ENCODE measurements around the gene CDH26. TPM values are rescaled to one million over a fixed set of nuclear protein-coding genes. Genes with fewer than 3 reads are reported as not detected.
"Not testable (repeated sequence)": the region's sequence is repeated elsewhere in the genome, so short reads cannot be mapped to it uniquely, and the experiment has no call there.

Gene CDH26
- polyA plus RNA-seq, 2 donors, result 2.6 to 3.8 TPM

GRCh38 chr20:60036346-60036745, 78.1 kb downstream of the CDH26 start:
- Histone ChIP-seq H3K4me1 (ENCODE audit: control insufficient read depth in 2 of 2, insufficient read depth in 2 of 2, low read length in 1 of 2) (peaks cover 0 to 2% of the 10 kb centered on the region in 2 donors), H3K36me3 (ENCODE audit: control insufficient read depth in 2 of 2, insufficient read depth in 2 of 2, low read length in 1 of 2) (no peaks in the 10 kb centered on the region)
- 92 to 93% methylated on average over 4 of the region's 4 CpGs for WGBS, 2 donors

GRCh38 chr20:60036746-60037499, 78.7 kb downstream of the CDH26 start:
- no peak overlapping the region for H3K4me3 ChIP-seq (ENCODE audit: low read depth in 1 of 2, low read length in 2 of 2)
- no peak overlapping the region for H3K27ac ChIP-seq (ENCODE audit: low read depth in 2 of 2, low read length in 1 of 2)
- peaks cover 0 to 2% of the 10 kb centered on the region in 2 donors for H3K4me1 ChIP-seq (ENCODE audit: control insufficient read depth in 2 of 2, insufficient read depth in 2 of 2, low read length in 1 of 2)
- H3K27me3 ChIP-seq (ENCODE audit: control insufficient read depth in 1 of 2, insufficient read depth in 2 of 2, low read length in 2 of 2), result no peaks in the 10 kb centered on the region
- 71 to 73% methylated on average over 10 of the region's 10 CpGs for WGBS, 2 donors
- no peaks in the 10 kb centered on the region for H3K9me3 ChIP-seq (ENCODE audit: control insufficient read depth in 2 of 2, insufficient read depth in 1 of 2, low read depth in 1 of 2, low read length in 1 of 2)
- no peaks in the 10 kb centered on the region for H3K36me3 ChIP-seq (ENCODE audit: control insufficient read depth in 2 of 2, insufficient read depth in 2 of 2, low read length in 1 of 2)

More at GRCh38 chr20:60036346-60036745, 78.1 kb downstream of the CDH26 start:
- H3K9me3 ChIP-seq (ENCODE audit: control insufficient read depth in 2 of 2, insufficient read depth in 1 of 2, low read depth in 1 of 2, low read length in 1 of 2), result no peaks in the 10 kb centered on the region
- no peak overlapping the region for H3K27ac ChIP-seq (ENCODE audit: low read depth in 2 of 2, low read length in 1 of 2)
- no peak overlapping the region for H3K4me3 ChIP-seq (ENCODE audit: low read depth in 1 of 2, low read length in 2 of 2)
- no peaks in the 10 kb centered on the region for H3K27me3 ChIP-seq (ENCODE audit: control insufficient read depth in 1 of 2, insufficient read depth in 2 of 2, low read length in 2 of 2)

- H3K4me3 ChIP-seq (ENCODE audit: low read depth in 1 of 2, low read length in 2 of 2), result no peak overlapping the region
- no peaks in the 10 kb centered on the region for H3K9me3 ChIP-seq (ENCODE audit: control insufficient read depth in 2 of 2, insufficient read depth in 1 of 2, low read depth in 1 of 2, low read length in 1 of 2)
- 66 to 81% methylated on average over 4 of the region's 4 CpGs for WGBS, 2 donors
- H3K27ac ChIP-seq (ENCODE audit: low read depth in 2 of 2, low read length in 1 of 2), result no peak overlapping the region
- H3K27me3 ChIP-seq (ENCODE audit: control insufficient read depth in 1 of 2, insufficient read depth in 2 of 2, low read length in 2 of 2), result no peaks in the 10 kb centered on the region
- peaks cover 0 to under 1% of the 10 kb centered on the region in 2 donors for H3K4me1 ChIP-seq (ENCODE audit: control insufficient read depth in 2 of 2, insufficient read depth in 2 of 2, low read length in 1 of 2)
- no peaks in the 10 kb centered on the region for H3K36me3 ChIP-seq (ENCODE audit: control insufficient read depth in 2 of 2, insufficient read depth in 2 of 2, low read length in 1 of 2)
Observed at GRCh38 chr20:60038400-60039008, 80.3 kb downstream of the CDH26 start.

GRCh38 chr20:60039526-60039925, 81.3 kb downstream of the CDH26 start:
- no peak overlapping the region for H3K27ac ChIP-seq (ENCODE audit: low read depth in 2 of 2, low read length in 1 of 2)
- no peaks in the 10 kb centered on the region for H3K4me1 ChIP-seq (ENCODE audit: control insufficient read depth in 2 of 2, insufficient read depth in 2 of 2, low read length in 1 of 2)
- H3K27me3 ChIP-seq (ENCODE audit: control insufficient read depth in 1 of 2, insufficient read depth in 2 of 2, low read length in 2 of 2), result no peaks in the 10 kb centered on the region
- H3K4me3 ChIP-seq (ENCODE audit: low read depth in 1 of 2, low read length in 2 of 2), result no peak overlapping the region
- no peaks in the 10 kb centered on the region for H3K9me3 ChIP-seq (ENCODE audit: control insufficient read depth in 2 of 2, insufficient read depth in 1 of 2, low read depth in 1 of 2, low read length in 1 of 2)
- H3K36me3 ChIP-seq (ENCODE audit: control insufficient read depth in 2 of 2, insufficient read depth in 2 of 2, low read length in 1 of 2), result no peaks in the 10 kb centered on the region
- WGBS, 2 donors, result 92 to 98% methylated on average over 3 of the region's 3 CpGs

- no peaks in the 10 kb centered on the region for H3K36me3 ChIP-seq (ENCODE audit: control insufficient read depth in 2 of 2, insufficient read depth in 2 of 2, low read length in 1 of 2)
- no peaks in the 10 kb centered on the region for H3K27me3 ChIP-seq (ENCODE audit: control insufficient read depth in 1 of 2, insufficient read depth in 2 of 2, low read length in 2 of 2)
- H3K9me3 ChIP-seq (ENCODE audit: control insufficient read depth in 2 of 2, insufficient read depth in 1 of 2, low read depth in 1 of 2, low read length in 1 of 2), result no peaks in the 10 kb centered on the region
- no peaks in the 10 kb centered on the region for H3K4me1 ChIP-seq (ENCODE audit: control insufficient read depth in 2 of 2, insufficient read depth in 2 of 2, low read length in 1 of 2)
- H3K4me3 ChIP-seq (ENCODE audit: low read depth in 1 of 2, low read length in 2 of 2), result no peak overlapping the region
- no peak overlapping the region for H3K27ac ChIP-seq (ENCODE audit: low read depth in 2 of 2, low read length in 1 of 2)
- 94 to 95% methylated on average over 8 of the region's 8 CpGs for WGBS, 2 donors
Observed at GRCh38 chr20:60040471-60041162, 82.4 kb downstream of the CDH26 start.

GRCh38 chr20:60041436-60042165, 83.4 kb downstream of the CDH26 start:
- H3K27ac ChIP-seq (ENCODE audit: low read depth in 2 of 2, low read length in 1 of 2), result not testable (repeated sequence)
- WGBS, 2 donors, result 31 to 37% methylated on average over 8 of the region's 8 CpGs

GRCh38 chr20:60043435-60043834, 85.2 kb downstream of the CDH26 start:
- Histone ChIP-seq H3K4me1 (ENCODE audit: control insufficient read depth in 2 of 2, insufficient read depth in 2 of 2, low read length in 1 of 2) (peaks cover 0 to 2% of the 10 kb centered on the region in 2 donors), H3K4me3 (ENCODE audit: low read depth in 1 of 2, low read length in 2 of 2) (no peak overlapping the region), H3K36me3 (ENCODE audit: control insufficient read depth in 2 of 2, insufficient read depth in 2 of 2, low read length in 1 of 2) (no peaks in the 10 kb centered on the region), H3K27ac (ENCODE audit: low read depth in 2 of 2, low read length in 1 of 2) (no peak overlapping the region), H3K27me3 (ENCODE audit: control insufficient read depth in 1 of 2, insufficient read depth in 2 of 2, low read length in 2 of 2) (no peaks in the 10 kb centered on the region), H3K9me3 (ENCODE audit: control insufficient read depth in 2 of 2, insufficient read depth in 1 of 2, low read depth in 1 of 2, low read length in 1 of 2) (no peaks in the 10 kb centered on the region)
- WGBS, 2 donors, result 76 to 87% methylated on average over 3 of the region's 3 CpGs

More at GRCh38 chr20:60041436-60042165, 83.4 kb downstream of the CDH26 start:
- H3K4me3 ChIP-seq (ENCODE audit: low read depth in 1 of 2, low read length in 2 of 2); H3K4me1 ChIP-seq (ENCODE audit: control insufficient read depth in 2 of 2, insufficient read depth in 2 of 2, low read length in 1 of 2); H3K36me3 ChIP-seq (ENCODE audit: control insufficient read depth in 2 of 2, insufficient read depth in 2 of 2, low read length in 1 of 2); H3K27me3 ChIP-seq (ENCODE audit: control insufficient read depth in 1 of 2, insufficient read depth in 2 of 2, low read length in 2 of 2); H3K9me3 ChIP-seq (ENCODE audit: control insufficient read depth in 2 of 2, insufficient read depth in 1 of 2, low read depth in 1 of 2, low read length in 1 of 2): not testable (repeated sequence)

- peaks cover 0 to 3% of the 10 kb centered on the region in 2 donors for H3K9me3 ChIP-seq (ENCODE audit: control insufficient read depth in 2 of 2, insufficient read depth in 1 of 2, low read depth in 1 of 2, low read length in 1 of 2)
- 8 to 20% methylated on average over 4 of the region's 4 CpGs for WGBS, 2 donors
- no peaks in the 10 kb centered on the region for H3K36me3 ChIP-seq (ENCODE audit: control insufficient read depth in 2 of 2, insufficient read depth in 2 of 2, low read length in 1 of 2)
- no peak overlapping the region for H3K27ac ChIP-seq (ENCODE audit: low read depth in 2 of 2, low read length in 1 of 2)
- no peaks in the 10 kb centered on the region for H3K27me3 ChIP-seq (ENCODE audit: control insufficient read depth in 1 of 2, insufficient read depth in 2 of 2, low read length in 2 of 2)
- H3K4me3 ChIP-seq (ENCODE audit: low read depth in 1 of 2, low read length in 2 of 2), result no peak overlapping the region
- peaks cover 1 to 4% of the 10 kb centered on the region in 2 donors for H3K4me1 ChIP-seq (ENCODE audit: control insufficient read depth in 2 of 2, insufficient read depth in 2 of 2, low read length in 1 of 2)
Observed at GRCh38 chr20:60046011-60046413, 87.8 kb downstream of the CDH26 start.

GRCh38 chr20:60046436-60046835, 88.2 kb downstream of the CDH26 start:
- H3K4me3 ChIP-seq (ENCODE audit: low read depth in 1 of 2, low read length in 2 of 2), result no peak overlapping the region
- H3K36me3 ChIP-seq (ENCODE audit: control insufficient read depth in 2 of 2, insufficient read depth in 2 of 2, low read length in 1 of 2), result no peaks in the 10 kb centered on the region
- no peaks in the 10 kb centered on the region for H3K27me3 ChIP-seq (ENCODE audit: control insufficient read depth in 1 of 2, insufficient read depth in 2 of 2, low read length in 2 of 2)
- peaks cover 0 to 3% of the 10 kb centered on the region in 2 donors for H3K9me3 ChIP-seq (ENCODE audit: control insufficient read depth in 2 of 2, insufficient read depth in 1 of 2, low read depth in 1 of 2, low read length in 1 of 2)
- WGBS, 2 donors, result 81 to 89% methylated on average over 2 of the region's 2 CpGs
- peaks cover 1 to 4% of the 10 kb centered on the region in 2 donors for H3K4me1 ChIP-seq (ENCODE audit: control insufficient read depth in 2 of 2, insufficient read depth in 2 of 2, low read length in 1 of 2)
- H3K27ac ChIP-seq (ENCODE audit: low read depth in 2 of 2, low read length in 1 of 2), result no peak overlapping the region

All from esophagus (tissue), 2 donors.